Stimulated activated CD8-positive, alpha-beta memory T cell treated with anti-CD3 and anti-CD28 coated beads, Interleukin-2, amount 100 ng/mL, for 1 hour (primary cell): ENCODE results near the gene ATP7A.
"Not testable (repeated sequence)": the region's sequence is repeated elsewhere in the genome, so short reads cannot be mapped to it uniquely, and the experiment has no call there.

Experiments
- DNase-seq, 2 donors: peaks; one replicate each; pipeline ENCODE4 v3.0.0-alpha.2; 2020; ENCODE audit warnings: low read depth in 2 of 2

ATP7A gene

GRCh38 chrX:77910108-77910840 is at the start of gene ATP7A:
TSS of gene ATP7A (plus strand) at chrX:77910693. CDS start at chrX:77971642, 60,949 bp downstream.
- peak; percentile 74 to 80 for DNase-seq

- DNase-seq: no peak
These were observed 35.1 kb upstream of the ATP7A start for GRCh38 chrX:77875372-77875771.

GRCh38 chrX:77881418-77881817 is 29.1 kb upstream of the ATP7A start:
- not testable (repeated sequence) for DNase-seq

- DNase-seq: no peak
These were observed 17.6 kb upstream of the ATP7A start for GRCh38 chrX:77892887-77893286.

GRCh38 chrX:77893713-77894112 is 16.8 kb upstream of the ATP7A start:
- DNase-seq: no peak

- peak; percentile 66 to 75 for DNase-seq
These were observed 15.3 kb upstream of the ATP7A start, which contains the start of gene MAGT1 for GRCh38 chrX:77894921-77895886. TSS of gene MAGT1 (minus strand) at chrX:77895435. CDS start at chrX:77895410, 25 bp downstream.

GRCh38 chrX:77899081-77899828 is 11.2 kb upstream of the ATP7A start, which contains the start of gene COX7B:
TSS of gene COX7B (plus strand) at chrX:77899468. CDS start at chrX:77899554, 86 bp downstream.
- peak; percentile 1 to 18 for DNase-seq

GRCh38 chrX:77900688-77901087 is 9.8 kb upstream of the ATP7A start:
- no peak for DNase-seq

- DNase-seq: no peak
These were observed 9.0 kb upstream of the ATP7A start for GRCh38 chrX:77901506-77901905.

GRCh38 chrX:77917294-77917933 is 6.9 kb downstream of the ATP7A start:
- DNase-seq: no peak

GRCh38 chrX:77918568-77918967 is 8.1 kb downstream of the ATP7A start:
- DNase-seq: no peak

GRCh38 chrX:77919370-77919769 is 8.9 kb downstream of the ATP7A start:
- DNase-seq: not testable (repeated sequence)

- no peak for DNase-seq
These were observed 12.3 kb downstream of the ATP7A start for GRCh38 chrX:77922787-77923186.

GRCh38 chrX:77924320-77924859 is 13.9 kb downstream of the ATP7A start:
- DNase-seq: no peak

- DNase-seq: no peak
These were observed 15.3 kb downstream of the ATP7A start for GRCh38 chrX:77925764-77926163.

- no peak for DNase-seq
These were observed 20.1 kb downstream of the ATP7A start for GRCh38 chrX:77930581-77930980.

GRCh38 chrX:77935886-77936285 is 25.4 kb downstream of the ATP7A start:
- DNase-seq: no peak

- DNase-seq: no peak
These were observed 25.8 kb downstream of the ATP7A start for GRCh38 chrX:77936299-77936698.

- DNase-seq: no peak
These were observed 26.8 kb downstream of the ATP7A start for GRCh38 chrX:77937291-77937690.

- no peak for DNase-seq
These were observed 27.7 kb downstream of the ATP7A start for GRCh38 chrX:77938083-77938680.
